BJ (cell line): ENCODE data around the gene PLPPR1. TPM values are rescaled to one million over a fixed set of nuclear protein-coding genes. Genes with fewer than 3 reads are reported as not detected.

Experiments used
- CTCF ChIA-PET: fragments of 350-600 bp; formaldehyde crosslinking; extraction: SDS; loops from one replicate; lab custom pipeline; 2021; ENCODE audit warnings: antibody characterized with exemption, inconsistent platforms; lab: Yijun Ruan, JAX
- POLR2A ChIA-PET: fragments of 300-600 bp; sonication (Branson Sonifier 250); formaldehyde crosslinking; extraction: SDS; loops from one replicate; lab custom pipeline; 2021; ENCODE audit warnings: antibody characterized with exemption; lab: Charles Lee
- DNase-seq: peaks from one replicate; pipeline ENCODE4 v3.0.0-alpha.2; 2011; ENCODE audit warnings: low read depth
- H3K27me3 ChIP-seq: 2 replicates; pipeline ENCODE4 v1.6.0; 2011; ENCODE audit warnings: low read length; ENCODE audit not compliant: control insufficient read depth, insufficient read depth
- H3K36me3 ChIP-seq: 2 replicates; pipeline ENCODE4 v1.5.1; 2011; ENCODE audit warnings: low read length; ENCODE audit not compliant: control insufficient read depth, insufficient read depth
- H3K4me3 ChIP-seq: 2 replicates; pipeline ENCODE4 v1.5.1; 2011; ENCODE audit warnings: low read depth, mild to moderate bottlenecking, control low read depth, low read length
- polyA plus RNA-seq: library from polyadenylated mRNA; depleted of rRNA; stranded (reverse); fragments of >200 nt; gene quantifications from 2 replicates; pipeline ENCODE4 v1.2.3, GENCODE V29; 2011
- TF ChIP-seq, protein P1 (sequence below): IDR thresholded peaks from 2 replicates; pipeline ENCODE4 v1.5.1; 2011; ENCODE audit warnings: low read depth, mild to moderate bottlenecking, control low read depth, inconsistent platforms, low read length, moderate library complexity; ENCODE audit not compliant: insufficient read depth

The PLPPR1 gene
- polyA plus RNA-seq, 1 experiment: not detected

GRCh38 chr9:101220341-101220740 is 191.8 kb downstream of the PLPPR1 start:
- CTCF ChIA-PET: interaction anchor here (0.5 kb wide), 1 partner anchor 10 kb away, joined by 3 read pairs; no protein-coding TSS in a partner anchor
- Histone ChIP-seq H3K36me3 (no peaks in the 10 kb centered on the region), H3K27me3 (no peaks in the 10 kb centered on the region)

DNA sequence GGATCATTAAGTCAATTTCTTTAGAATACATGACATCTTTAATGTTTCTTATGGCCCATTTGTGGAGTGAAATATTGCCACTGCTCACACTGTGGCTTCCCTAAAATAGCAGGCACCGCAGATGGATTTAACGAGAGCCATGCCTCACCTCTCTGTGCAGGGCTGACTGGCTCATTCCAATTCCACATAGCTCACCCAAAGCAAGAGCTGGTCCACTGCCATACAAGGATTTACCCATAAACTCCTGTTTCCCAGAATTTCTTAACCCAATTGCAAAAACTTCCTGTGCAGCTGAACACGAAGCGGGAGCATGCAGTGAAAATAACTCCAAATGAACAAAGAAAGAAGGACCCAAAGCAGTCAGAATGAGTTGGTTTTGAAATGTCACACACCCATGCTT is 196.7 kb downstream of the PLPPR1 start:
- Histone ChIP-seq H3K27me3 (no peaks in the 10 kb centered on the region), H3K4me3 (no peak overlapping the region), H3K36me3 (no peaks in the 10 kb centered on the region)
- ChIA-PET POLR2A (no interaction called here), CTCF (no interaction called here)
- DNase-seq: no peak
- TF ChIP-seq, protein P1, sequence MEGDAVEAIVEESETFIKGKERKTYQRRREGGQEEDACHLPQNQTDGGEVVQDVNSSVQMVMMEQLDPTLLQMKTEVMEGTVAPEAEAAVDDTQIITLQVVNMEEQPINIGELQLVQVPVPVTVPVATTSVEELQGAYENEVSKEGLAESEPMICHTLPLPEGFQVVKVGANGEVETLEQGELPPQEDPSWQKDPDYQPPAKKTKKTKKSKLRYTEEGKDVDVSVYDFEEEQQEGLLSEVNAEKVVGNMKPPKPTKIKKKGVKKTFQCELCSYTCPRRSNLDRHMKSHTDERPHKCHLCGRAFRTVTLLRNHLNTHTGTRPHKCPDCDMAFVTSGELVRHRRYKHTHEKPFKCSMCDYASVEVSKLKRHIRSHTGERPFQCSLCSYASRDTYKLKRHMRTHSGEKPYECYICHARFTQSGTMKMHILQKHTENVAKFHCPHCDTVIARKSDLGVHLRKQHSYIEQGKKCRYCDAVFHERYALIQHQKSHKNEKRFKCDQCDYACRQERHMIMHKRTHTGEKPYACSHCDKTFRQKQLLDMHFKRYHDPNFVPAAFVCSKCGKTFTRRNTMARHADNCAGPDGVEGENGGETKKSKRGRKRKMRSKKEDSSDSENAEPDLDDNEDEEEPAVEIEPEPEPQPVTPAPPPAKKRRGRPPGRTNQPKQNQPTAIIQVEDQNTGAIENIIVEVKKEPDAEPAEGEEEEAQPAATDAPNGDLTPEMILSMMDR: no peak

More at GRCh38 chr9:101220341-101220740, 191.8 kb downstream of the PLPPR1 start:
- no peak overlapping the region for H3K4me3 ChIP-seq
- no peak for DNase-seq
- POLR2A ChIA-PET: no interaction called here
- TF ChIP-seq, protein P1: no peak

DNA sequence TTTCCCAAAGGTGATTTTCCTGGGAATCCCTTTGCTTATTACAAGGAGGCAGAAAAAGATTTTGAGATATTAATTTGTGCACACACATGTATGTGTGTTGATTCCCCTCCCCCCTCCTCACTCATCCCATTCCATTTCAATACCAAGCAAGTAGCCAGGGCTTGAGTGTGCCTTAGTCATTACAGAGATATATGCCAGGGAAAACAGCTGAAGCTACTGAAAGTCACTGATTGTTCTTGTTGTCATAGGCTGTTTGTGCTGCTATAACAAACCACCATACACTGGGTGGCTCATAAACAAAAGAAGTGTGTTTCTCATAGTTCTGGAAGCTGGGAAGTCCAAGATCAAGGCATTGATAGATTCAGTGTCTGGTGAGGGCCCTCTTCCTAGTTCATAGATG is 197.6 kb downstream of the PLPPR1 start:
- ChIA-PET CTCF (no interaction called here), POLR2A (no interaction called here)
- H3K27me3 ChIP-seq: no peaks in the 10 kb centered on the region
- no peak for DNase-seq
- no peak overlapping the region for H3K4me3 ChIP-seq
- TF ChIP-seq, protein P1: no peak
- H3K36me3 ChIP-seq: no peaks in the 10 kb centered on the region

GRCh38 chr9:101226803-101227202 is 198.3 kb downstream of the PLPPR1 start:
- CTCF ChIA-PET: interaction anchor here (0.6 kb wide), 1 partner anchor 124 kb away, joined by 3 read pairs; no protein-coding TSS in a partner anchor
- DNase-seq: no peak
- TF ChIP-seq, protein P1: no peak
- no peak overlapping the region for H3K4me3 ChIP-seq
- POLR2A ChIA-PET: no interaction called here
- H3K36me3 ChIP-seq: no peaks in the 10 kb centered on the region
- H3K27me3 ChIP-seq: no peaks in the 10 kb centered on the region

GRCh38 chr9:101229606-101230005 is 201.1 kb downstream of the PLPPR1 start:
- ChIA-PET POLR2A (no interaction called here), CTCF (no interaction called here)
- TF ChIP-seq, protein P1: no peak
- no peak overlapping the region for H3K4me3 ChIP-seq
- no peaks in the 10 kb centered on the region for H3K27me3 ChIP-seq
- no peak for DNase-seq
- no peaks in the 10 kb centered on the region for H3K36me3 ChIP-seq
